Calu3 (cell line): ENCODE results near the gene RPS6KB2. TPM values are rescaled to one million over a fixed set of nuclear protein-coding genes. Genes with fewer than 3 reads are reported as not detected.
A peak's percentile ranks its signal among the peaks of the same experiment; 100 is the strongest.

ENCODE experiments used
- BruUV-seq: library from RNA; stranded (reverse); fragments of 400-500 nt; replicated peaks from 2 replicates; lab custom pipeline; 2021; lab: Mats Ljungman, UMichigan
- CTCF ChIA-PET: fragments of 300-600 bp; sonication (Branson Sonifier 250); formaldehyde crosslinking; loops from one replicate; lab custom pipeline; 2022; ENCODE audit warnings: antibody characterized with exemption; lab: Charles Lee
- DNase-seq: peaks from one replicate; pipeline ENCODE4 v3.0.0; 2022
- H3K27ac Mint-ChIP-seq: one replicate; pipeline ENCODE4 v1.8.0; 2022; ENCODE audit warnings: mixed read lengths; ENCODE audit not compliant: unreplicated experiment
- H3K27me3 Mint-ChIP-seq: one replicate; pipeline ENCODE4 v1.8.0; 2022; ENCODE audit warnings: mixed read lengths; ENCODE audit not compliant: unreplicated experiment
- H3K36me3 Mint-ChIP-seq: one replicate; pipeline ENCODE4 v1.8.0; 2022; ENCODE audit warnings: mild to moderate bottlenecking, moderate library complexity, mixed read lengths; ENCODE audit not compliant: insufficient read depth, unreplicated experiment
- H3K4me1 Mint-ChIP-seq: one replicate; pipeline ENCODE4 v1.8.0; 2022; ENCODE audit warnings: mild to moderate bottlenecking, low read depth, mixed read lengths; ENCODE audit not compliant: unreplicated experiment
- H3K4me3 Mint-ChIP-seq: one replicate; pipeline ENCODE4 v1.8.0; 2022; ENCODE audit warnings: mild to moderate bottlenecking, low read depth, moderate library complexity, mixed read lengths; ENCODE audit not compliant: unreplicated experiment
- H3K9me3 Mint-ChIP-seq: one replicate; pipeline ENCODE4 v1.8.0; 2022; ENCODE audit warnings: low read depth, mixed read lengths; ENCODE audit not compliant: unreplicated experiment
- CTCF ChIP-seq: fragments of 200-600 bp; IDR thresholded peaks from one replicate; pipeline ENCODE4 v1.8.0; 2022; ENCODE audit warnings: antibody characterized with exemption; ENCODE audit not compliant: unreplicated experiment
- intact Hi-C: fragments of 100-400 bp; cut with micrococcal nuclease; formaldehyde crosslinking; loops from one replicate; pipeline ENCODE4 v1.10.0; 2022; ENCODE audit not compliant: unreplicated experiment
- total RNA-seq: library from RNA; stranded (reverse); gene quantifications from 2 replicates; pipeline ENCODE4 v1.2.3, GENCODE V29; 2022

Gene RPS6KB2
- total RNA-seq, 1 experiment from 2014 or later: 44.3 TPM

- Mint-ChIP-seq H3K9me3 (no peaks in the 10 kb centered on the region), H3K4me3 (peak overlapping the region; percentile 84), H3K27ac (peak overlapping the region; percentile 40), H3K27me3 (no peaks in the 10 kb centered on the region), H3K36me3 (peaks cover 35% of the 10 kb centered on the region), H3K4me1 (peaks cover 11% of the 10 kb centered on the region)
- no peak for DNase-seq
- BruUV-seq: no TSS peak
- intact Hi-C loops: no loop called here
- no peak for TF ChIP-seq CTCF
- CTCF ChIA-PET: no interaction called here
These were observed 17.2 kb downstream of the RPS6KB2 start for GRCh38 chr11:67445515-67445914.

GRCh38 chr11:67448220-67448609 is 19.9 kb downstream of the RPS6KB2 start:
- Mint-ChIP-seq H3K9me3 (no peaks in the 10 kb centered on the region), H3K27me3 (no peaks in the 10 kb centered on the region), H3K27ac (no peak overlapping the region), H3K4me3 (no peak overlapping the region), H3K4me1 (peaks cover 26% of the 10 kb centered on the region), H3K36me3 (peaks cover 18% of the 10 kb centered on the region)
- TF ChIP-seq CTCF: no peak
- CTCF ChIA-PET: no interaction called here
- BruUV-seq: no TSS peak
- DNase-seq: no peak
- intact Hi-C loops: no loop called here

GRCh38 chr11:67449116-67449844 is 21.0 kb downstream of the RPS6KB2 start:
- Mint-ChIP-seq H3K4me3 (no peak overlapping the region), H3K9me3 (no peaks in the 10 kb centered on the region), H3K36me3 (peaks cover 8% of the 10 kb centered on the region), H3K4me1 (peaks cover 26% of the 10 kb centered on the region), H3K27me3 (no peaks in the 10 kb centered on the region), H3K27ac (no peak overlapping the region)
- CTCF ChIA-PET: no interaction called here
- intact Hi-C loops: no loop called here
- no peak for TF ChIP-seq CTCF
- BruUV-seq: no TSS peak
- DNase-seq: no peak

- Mint-ChIP-seq H3K36me3 (peaks cover 15% of the 10 kb centered on the region), H3K4me1 (peaks cover 15% of the 10 kb centered on the region), H3K27me3 (no peaks in the 10 kb centered on the region), H3K27ac (peak overlapping the region; percentile 78), H3K9me3 (no peaks in the 10 kb centered on the region), H3K4me3 (peak overlapping the region; percentile 75)
- TF ChIP-seq CTCF: no peak
- intact Hi-C loops: no loop called here
- CTCF ChIA-PET: interaction anchor here (0.5 to 1.7 kb wide), 6 partner anchors 10 to 559 kb away, joined by 3 to 10 read pairs (median 4); partner anchors contain the start of genes PPP1CA and TMEM134
- DNase-seq: no peak
- BruUV-seq: no TSS peak
These were observed 22.7 kb downstream of the RPS6KB2 start for GRCh38 chr11:67450796-67451657.
